Measurements from ENCODE around the gene GSTM5. TPM values are rescaled to one million over a fixed set of nuclear protein-coding genes. Genes with fewer than 3 reads are reported as not detected.

GSTM5 gene
- total and polyA plus RNA-seq, 4 experiments from 2014 or later, result not detected

DNA sequence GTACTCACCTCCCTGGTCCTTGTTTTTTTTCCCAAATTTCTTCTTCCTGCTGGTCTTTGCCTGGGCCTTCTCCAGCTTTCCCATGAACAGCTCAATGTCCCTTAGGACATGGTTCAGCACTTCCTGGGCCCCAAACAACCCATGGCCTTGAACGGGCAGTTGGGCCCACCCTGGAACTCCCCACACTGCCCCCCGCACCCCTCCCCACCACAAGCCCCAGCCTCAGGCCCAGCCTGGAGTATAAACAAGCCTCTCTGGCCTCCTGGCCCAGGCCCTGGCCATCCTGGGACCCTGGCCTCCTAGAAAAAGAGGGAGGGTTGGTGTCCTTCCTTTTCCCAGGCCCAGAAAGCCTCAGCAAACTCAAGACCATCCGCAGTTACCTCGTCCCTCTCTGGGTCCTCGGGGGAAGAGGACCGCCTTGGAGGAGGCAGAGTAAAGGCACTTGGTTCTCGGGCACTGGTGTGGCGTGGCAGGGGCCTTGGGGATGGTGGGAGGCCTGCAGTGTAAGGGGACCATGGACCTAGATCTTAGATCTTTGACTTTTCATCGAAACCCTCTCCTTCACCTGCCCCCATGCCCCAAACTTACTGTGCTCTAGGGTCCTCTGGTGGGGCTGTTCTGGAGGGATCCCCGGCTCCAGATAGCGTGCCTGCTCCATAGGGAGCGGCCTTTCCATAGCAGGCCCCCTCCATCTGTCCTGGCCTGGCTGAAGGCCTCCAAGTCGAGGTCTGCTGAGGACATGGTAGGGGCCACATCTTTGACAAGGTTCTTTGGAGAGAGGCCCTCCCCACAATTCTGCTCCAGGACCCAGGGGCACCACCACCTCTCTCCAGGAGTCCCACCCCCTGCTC is 46.1 kb downstream of the GSTM5 start:
- no peak for DNase-seq
- intact Hi-C loops (cut with micrococcal nuclease), result no loop called here
- H3K4me3 ChIP-seq (ENCODE audit: low read length in 2 of 2), result no peak overlapping the region
- Mint-ChIP-seq H3K4me3 (no peak overlapping the region), H3K9me3 (no peaks in the 10 kb centered on the region), H3K36me3 (no peaks in the 10 kb centered on the region), H3K27me3 (no peaks in the 10 kb centered on the region), H3K4me1 (no peaks in the 10 kb centered on the region), H3K27ac (no peak overlapping the region)
- no peaks in the 10 kb centered on the region for H3K27me3 ChIP-seq (ENCODE audit: insufficient read depth, low read length)
- no peaks in the 10 kb centered on the region for H3K9me3 ChIP-seq (ENCODE audit: control insufficient read depth in 1 of 2, low read length in 2 of 2)
- POLR2A ChIA-PET (ENCODE audit: partially characterized antibody), result no interaction called here
- CTCF ChIA-PET (ENCODE audit: partially characterized antibody), result interaction anchor here (1.1 kb wide), 1 partner anchor 118 kb away, joined by 3 read pairs; no protein-coding TSS in a partner anchor
- no peak overlapping the region for H3K27ac ChIP-seq (ENCODE audit: low read depth, low read length)
- no peaks in the 10 kb centered on the region for H3K36me3 ChIP-seq (ENCODE audit: insufficient read depth, low read length)
- H3K4me1 ChIP-seq (ENCODE audit: insufficient read depth, low read length), result no peaks in the 10 kb centered on the region

DNA sequence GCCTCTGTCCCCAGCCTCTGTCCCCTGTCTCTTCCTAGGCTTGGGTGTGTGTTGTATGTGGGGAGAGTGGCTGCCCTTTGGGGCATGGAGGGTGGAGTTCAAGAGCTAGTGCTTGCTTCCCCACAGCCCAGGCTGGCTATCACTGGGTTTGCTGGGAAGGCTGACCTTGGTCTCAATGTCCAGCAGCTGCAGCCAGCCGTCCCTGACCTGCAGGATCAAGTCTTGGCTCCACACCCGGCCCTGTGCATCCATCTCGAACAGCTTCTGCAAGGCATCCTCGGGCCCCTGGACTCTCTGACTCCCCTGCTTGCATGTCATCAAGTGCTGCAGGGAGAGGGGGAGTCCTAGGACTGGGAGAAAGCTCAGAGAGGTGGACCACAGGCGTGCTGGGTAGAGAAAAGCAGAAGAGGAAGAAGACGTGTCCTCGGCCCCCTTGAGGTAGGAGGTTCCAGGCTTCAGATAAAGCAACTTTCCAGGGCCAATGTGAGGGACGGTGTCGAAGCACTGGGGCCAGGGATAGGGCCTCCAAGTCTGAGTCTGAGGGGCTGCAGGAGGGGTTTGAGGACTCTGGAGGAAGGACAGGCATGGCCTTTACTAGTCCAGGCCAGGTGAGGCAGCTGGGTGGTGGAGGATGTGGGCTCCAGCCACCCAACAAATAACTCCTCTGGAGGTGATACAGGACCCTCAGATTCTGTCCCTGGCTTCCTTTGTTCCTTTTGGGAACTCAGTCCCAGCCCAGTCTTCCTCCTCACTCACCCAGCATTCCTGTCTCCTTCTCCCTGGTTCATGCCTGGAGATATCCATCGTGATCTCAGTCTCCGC is 47.7 kb downstream of the GSTM5 start:
- Histone ChIP-seq H3K27ac (ENCODE audit: low read depth, low read length) (no peak overlapping the region), H3K27me3 (ENCODE audit: insufficient read depth, low read length) (no peaks in the 10 kb centered on the region), H3K9me3 (ENCODE audit: control insufficient read depth in 1 of 2, low read length in 2 of 2) (no peaks in the 10 kb centered on the region), H3K36me3 (ENCODE audit: insufficient read depth, low read length) (no peaks in the 10 kb centered on the region), H3K4me1 (ENCODE audit: insufficient read depth, low read length) (no peaks in the 10 kb centered on the region), H3K4me3 (ENCODE audit: low read length in 2 of 2) (no peak overlapping the region)
- POLR2A ChIA-PET (ENCODE audit: partially characterized antibody), result no interaction called here
- Mint-ChIP-seq H3K4me1 (no peaks in the 10 kb centered on the region), H3K9me3 (no peaks in the 10 kb centered on the region), H3K27ac (peak overlapping the region in 1 of 7 donors; percentile 35), H3K36me3 (no peaks in the 10 kb centered on the region), H3K4me3 (no peak overlapping the region), H3K27me3 (no peaks in the 10 kb centered on the region)
- DNase-seq, result no peak
- CTCF ChIA-PET (ENCODE audit: partially characterized antibody), result no interaction called here
- intact Hi-C loops (cut with micrococcal nuclease), result no loop called here

DNA sequence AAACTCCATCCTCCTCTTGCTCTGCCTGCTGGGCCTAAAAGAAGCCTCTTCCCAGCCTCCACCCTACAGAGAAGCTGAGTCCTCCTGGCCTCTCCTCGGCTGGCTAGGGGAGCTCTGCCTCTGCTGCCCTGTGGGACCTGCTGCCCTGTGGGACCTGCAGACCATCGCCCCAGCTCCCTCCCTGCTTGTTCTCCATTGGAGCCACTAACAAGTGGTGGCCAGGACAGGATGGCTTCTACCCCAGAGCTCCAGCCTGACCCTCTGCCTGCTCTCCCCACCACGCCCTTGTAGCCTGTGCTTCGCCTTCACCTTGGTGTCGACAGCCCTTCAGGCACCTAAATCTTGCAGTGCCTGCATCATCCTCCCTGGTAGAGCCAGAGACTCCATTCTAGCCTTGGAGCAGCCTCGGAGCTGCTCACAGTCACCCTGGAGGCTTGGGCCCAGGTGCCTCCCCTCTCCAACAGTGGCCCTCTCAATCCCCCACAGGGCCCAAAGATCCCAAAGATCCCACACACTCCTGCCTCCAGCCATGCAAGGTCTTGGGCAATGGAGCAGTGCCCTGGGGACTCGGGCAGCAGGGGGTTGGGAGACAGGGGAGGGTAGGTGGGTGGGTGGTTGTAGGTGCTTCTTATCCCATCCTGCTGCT is 48.7 kb downstream of the GSTM5 start:
- intact Hi-C loops (cut with micrococcal nuclease), result no loop called here
- CTCF ChIA-PET (ENCODE audit: partially characterized antibody), result no interaction called here

DNA sequence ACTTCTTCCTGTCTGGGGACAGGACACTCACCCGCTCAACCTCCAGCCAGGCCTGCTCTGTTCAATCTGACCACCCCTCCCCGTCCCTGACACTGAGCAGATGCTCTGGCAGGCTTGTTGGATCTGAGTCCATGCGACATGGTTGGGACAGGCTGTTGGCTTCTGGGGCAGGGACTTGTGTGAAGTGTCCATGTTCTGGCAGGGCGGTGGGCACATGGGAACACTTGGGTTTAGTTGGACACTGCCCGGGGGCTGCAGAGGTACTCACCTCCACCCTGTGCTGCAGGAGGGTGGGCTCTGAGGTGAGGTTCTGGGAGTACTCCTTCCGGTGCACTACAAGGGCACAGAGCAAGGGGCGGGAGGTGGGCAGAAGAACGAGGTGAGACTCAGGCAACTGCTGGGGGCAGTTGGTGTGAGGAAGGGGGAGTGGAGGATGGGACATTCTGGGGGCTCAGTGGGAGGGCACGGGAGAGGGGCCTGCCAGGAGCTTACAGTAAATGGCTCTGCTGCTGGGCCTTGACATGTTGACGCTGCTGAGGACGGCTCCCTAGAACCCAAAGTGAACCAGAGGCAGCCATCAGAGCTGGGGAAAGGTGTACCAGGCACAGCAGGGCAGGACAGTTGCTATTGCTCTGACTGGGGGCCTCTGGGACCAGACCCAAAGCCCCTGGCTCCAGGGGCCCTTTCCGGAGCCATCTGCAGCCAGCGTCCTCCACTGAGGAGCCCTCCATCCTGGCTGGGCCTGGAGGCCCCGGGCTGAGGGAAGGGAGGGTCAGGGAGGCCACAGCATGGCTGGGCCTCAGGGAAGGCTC is 49.4 kb downstream of the GSTM5 start:
- intact Hi-C loops (cut with micrococcal nuclease), result no loop called here
- H3K36me3 ChIP-seq (ENCODE audit: insufficient read depth, low read length), result no peaks in the 10 kb centered on the region
- H3K36me3 Mint-ChIP-seq, result no peaks in the 10 kb centered on the region
- no peaks in the 10 kb centered on the region for H3K27me3 ChIP-seq (ENCODE audit: insufficient read depth, low read length)
- no peaks in the 10 kb centered on the region for H3K9me3 ChIP-seq (ENCODE audit: control insufficient read depth in 1 of 2, low read length in 2 of 2)
- no peaks in the 10 kb centered on the region for H3K27me3 Mint-ChIP-seq
- H3K9me3 Mint-ChIP-seq, result no peaks in the 10 kb centered on the region
- H3K27ac Mint-ChIP-seq, result no peak overlapping the region
- H3K4me3 ChIP-seq (ENCODE audit: low read length in 2 of 2), result no peak overlapping the region
- no peak overlapping the region for H3K27ac ChIP-seq (ENCODE audit: low read depth, low read length)
- no peak for DNase-seq
- no peak overlapping the region for H3K4me3 Mint-ChIP-seq
- POLR2A ChIA-PET (ENCODE audit: partially characterized antibody), result no interaction called here
- H3K4me1 Mint-ChIP-seq, result no peaks in the 10 kb centered on the region
- no peaks in the 10 kb centered on the region for H3K4me1 ChIP-seq (ENCODE audit: insufficient read depth, low read length)
- CTCF ChIA-PET (ENCODE audit: partially characterized antibody), result interaction anchor here (2.1 kb wide), 1 partner anchor 15 kb away, joined by 5 read pairs; no protein-coding TSS in a partner anchor

More for the DNA sequence above, 48.7 kb downstream of the GSTM5 start:
- POLR2A ChIA-PET (ENCODE audit: partially characterized antibody), result no interaction called here
- no peaks in the 10 kb centered on the region for H3K27me3 Mint-ChIP-seq
- Histone ChIP-seq H3K4me3 (ENCODE audit: low read length in 2 of 2) (no peak overlapping the region), H3K27ac (ENCODE audit: low read depth, low read length) (no peak overlapping the region), H3K27me3 (ENCODE audit: insufficient read depth, low read length) (no peaks in the 10 kb centered on the region), H3K9me3 (ENCODE audit: control insufficient read depth in 1 of 2, low read length in 2 of 2) (no peaks in the 10 kb centered on the region), H3K36me3 (ENCODE audit: insufficient read depth, low read length) (no peaks in the 10 kb centered on the region), H3K4me1 (ENCODE audit: insufficient read depth, low read length) (no peaks in the 10 kb centered on the region)
- no peaks in the 10 kb centered on the region for H3K36me3 Mint-ChIP-seq
- H3K4me1 Mint-ChIP-seq, result no peaks in the 10 kb centered on the region
- peak overlapping the region in 1 of 7 donors; percentile 29 for H3K27ac Mint-ChIP-seq
- H3K4me3 Mint-ChIP-seq, result no peak overlapping the region
- no peak for DNase-seq
- no peaks in the 10 kb centered on the region for H3K9me3 Mint-ChIP-seq

DNA sequence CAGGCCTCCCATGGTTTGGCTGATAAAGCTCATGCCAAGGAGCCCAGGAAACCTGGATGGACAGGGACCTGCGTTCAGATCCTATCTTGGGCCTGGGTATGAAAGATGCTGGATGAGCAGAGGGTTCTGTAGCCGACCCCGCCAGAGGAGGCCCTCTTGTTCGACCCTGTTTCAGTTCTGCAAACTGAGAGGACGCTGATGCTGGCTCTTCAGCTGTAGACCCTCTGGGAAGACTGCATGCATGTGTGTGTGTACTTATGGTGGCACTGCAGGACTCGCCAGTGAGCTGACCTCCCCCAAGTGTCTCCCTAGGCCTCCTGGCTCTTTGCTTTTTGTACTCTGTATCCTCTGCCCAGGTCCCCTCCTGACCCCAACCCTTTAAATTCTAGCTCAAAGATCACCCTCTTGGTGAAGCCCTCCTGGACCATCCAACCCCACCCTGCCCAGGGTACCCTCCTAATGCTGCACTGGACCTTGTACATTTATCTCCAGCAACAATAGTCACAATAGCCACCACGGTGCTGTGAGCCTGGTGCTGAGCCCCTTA is 50.1 kb downstream of the GSTM5 start:
- Histone ChIP-seq H3K27ac (ENCODE audit: low read depth, low read length) (no peak overlapping the region), H3K4me1 (ENCODE audit: insufficient read depth, low read length) (no peaks in the 10 kb centered on the region), H3K27me3 (ENCODE audit: insufficient read depth, low read length) (no peaks in the 10 kb centered on the region), H3K9me3 (ENCODE audit: control insufficient read depth in 1 of 2, low read length in 2 of 2) (no peaks in the 10 kb centered on the region), H3K36me3 (ENCODE audit: insufficient read depth, low read length) (no peaks in the 10 kb centered on the region), H3K4me3 (ENCODE audit: low read length in 2 of 2) (no peak overlapping the region)
- no peaks in the 10 kb centered on the region for H3K4me1 Mint-ChIP-seq
- no peaks in the 10 kb centered on the region for H3K36me3 Mint-ChIP-seq
- no peaks in the 10 kb centered on the region for H3K27me3 Mint-ChIP-seq
- intact Hi-C loops (cut with micrococcal nuclease), result no loop called here
- ChIA-PET CTCF (ENCODE audit: partially characterized antibody) (interaction anchor here (2.1 kb wide), 1 partner anchor 15 kb away, joined by 5 read pairs; no protein-coding TSS in a partner anchor), POLR2A (ENCODE audit: partially characterized antibody) (no interaction called here)
- peak overlapping the region in 1 of 7 donors; percentile 0 for H3K27ac Mint-ChIP-seq
- H3K4me3 Mint-ChIP-seq, result no peak overlapping the region
- no peak for DNase-seq
- H3K9me3 Mint-ChIP-seq, result no peaks in the 10 kb centered on the region

DNA sequence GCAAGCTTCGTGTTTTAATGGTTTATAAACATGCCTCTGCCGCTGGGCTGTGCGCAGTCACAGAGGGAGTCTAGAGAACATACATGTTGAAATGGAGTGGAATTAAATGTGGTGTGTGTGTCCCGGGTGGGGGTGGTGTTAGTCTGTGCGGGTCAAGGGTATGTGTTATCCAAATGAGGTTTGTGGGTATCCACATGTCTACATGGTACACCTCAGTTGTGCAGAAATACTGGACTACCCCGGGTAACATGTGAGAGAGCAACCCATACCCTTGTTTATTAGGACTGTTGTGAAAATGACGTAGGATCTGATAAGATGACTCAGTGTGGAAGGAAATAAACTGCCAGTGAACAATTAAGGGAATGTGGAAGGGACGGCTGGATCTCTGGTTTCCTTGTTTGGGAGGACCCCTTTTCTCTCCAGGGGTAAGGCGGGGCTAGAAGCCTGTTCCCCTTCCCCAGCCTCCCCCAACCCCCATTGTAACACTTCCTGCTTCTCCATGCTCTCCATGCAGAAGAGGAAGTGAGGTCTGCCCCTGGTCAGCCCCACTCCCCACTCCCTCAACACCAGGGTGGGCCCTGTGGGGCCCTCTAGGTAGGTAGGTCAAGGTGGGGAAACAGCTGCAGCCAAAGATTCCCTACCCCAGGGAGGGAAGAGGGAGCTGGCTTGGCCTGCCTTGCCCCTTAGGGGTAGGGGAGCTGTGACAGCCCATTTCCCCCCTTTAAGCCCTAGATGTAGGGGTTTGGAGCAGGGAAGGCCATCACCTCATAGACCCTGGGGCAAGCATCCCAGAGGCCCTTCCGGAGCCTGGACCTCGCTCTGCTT is 51.0 kb downstream of the GSTM5 start:
- Histone ChIP-seq H3K4me1 (ENCODE audit: insufficient read depth, low read length) (no peaks in the 10 kb centered on the region), H3K9me3 (ENCODE audit: control insufficient read depth in 1 of 2, low read length in 2 of 2) (no peaks in the 10 kb centered on the region), H3K27me3 (ENCODE audit: insufficient read depth, low read length) (no peaks in the 10 kb centered on the region), H3K36me3 (ENCODE audit: insufficient read depth, low read length) (no peaks in the 10 kb centered on the region), H3K27ac (ENCODE audit: low read depth, low read length) (no peak overlapping the region), H3K4me3 (ENCODE audit: low read length in 2 of 2) (no peak overlapping the region)
- H3K27ac Mint-ChIP-seq, result peak overlapping the region in 1 of 7 donors; percentile 54
- no peaks in the 10 kb centered on the region for H3K36me3 Mint-ChIP-seq
- no peak overlapping the region for H3K4me3 Mint-ChIP-seq
- no peaks in the 10 kb centered on the region for H3K4me1 Mint-ChIP-seq
- no peak for DNase-seq
- intact Hi-C loops (cut with micrococcal nuclease), result no loop called here
- CTCF ChIA-PET (ENCODE audit: partially characterized antibody), result interaction anchor here (1.2 to 2.1 kb wide), 2 partner anchors 10 to 14 kb away, joined by 4 to 5 read pairs; no protein-coding TSS in a partner anchor
- no peaks in the 10 kb centered on the region for H3K27me3 Mint-ChIP-seq
- POLR2A ChIA-PET (ENCODE audit: partially characterized antibody), result no interaction called here
- H3K9me3 Mint-ChIP-seq, result no peaks in the 10 kb centered on the region
